Sciatic nerve (tissue), 2 donors: Measurements from ENCODE around the gene FGF14. TPM values are rescaled to one million over a fixed set of nuclear protein-coding genes. Genes with fewer than 3 reads are reported as not detected.

Experiments used
- ATAC-seq: fragments of 200-7000 bp; cut with Tn5 transposase; one replicate; pipeline ENCODE4 v1.9.1; 2020; ENCODE audit warnings: mild to moderate bottlenecking, moderate library complexity
- DNase-seq: peaks from one replicate; pipeline ENCODE4 v3.0.0-alpha.2; 2020; ENCODE audit warnings: low spot score
- intact Hi-C: fragments of 100-400 bp; cut with DNase I; formaldehyde crosslinking; loops from one replicate; pipeline ENCODE4 v1.14.2; 2022
- total RNA-seq: library from RNA; stranded (reverse); fragmentation: NEBNext Ultra II Directional; extraction: Animal tissue kit (Norgen Biotek cat#: 25700); gene quantifications from one replicate; pipeline ENCODE4 v1.2.1, GENCODE V29; 2021
- donor health status: DM: no; HTN: no; CAD: no.
- donor health status: DM: no; HTN: no; CAD: no.

The FGF14 gene
- total RNA-seq, 1 donor from 2014 or later = 1.4 TPM

GRCh38 chr13:102317593-102317992 is 84.3 kb downstream of the FGF14 start:
- intact Hi-C loops = no loop called here
- DNase-seq = peak; percentile 68
- ATAC-seq = peak; percentile 86

- ATAC-seq (no peak), DNase-seq (no peak)
- intact Hi-C loops = no loop called here
Measured at GRCh38 chr13:102316732-102317131, 85.1 kb downstream of the FGF14 start.

GRCh38 chr13:102312841-102313240 is 89.0 kb downstream of the FGF14 start:
- ATAC-seq = no peak
- DNase-seq = no peak
- intact Hi-C loops = no loop called here

- no peak for ATAC-seq
- no peak for DNase-seq
- intact Hi-C loops = no loop called here
Measured at GRCh38 chr13:102311901-102312300, 89.9 kb downstream of the FGF14 start.

- intact Hi-C loops = no loop called here
- DNase-seq (no peak), ATAC-seq (peak; percentile 41)
Measured at GRCh38 chr13:102311419-102311796, 90.4 kb downstream of the FGF14 start.

- ATAC-seq (peak; percentile 80), DNase-seq (no peak)
- intact Hi-C loops = no loop called here
Measured at GRCh38 chr13:102310691-102311418, 91.0 kb downstream of the FGF14 start.

DNA sequence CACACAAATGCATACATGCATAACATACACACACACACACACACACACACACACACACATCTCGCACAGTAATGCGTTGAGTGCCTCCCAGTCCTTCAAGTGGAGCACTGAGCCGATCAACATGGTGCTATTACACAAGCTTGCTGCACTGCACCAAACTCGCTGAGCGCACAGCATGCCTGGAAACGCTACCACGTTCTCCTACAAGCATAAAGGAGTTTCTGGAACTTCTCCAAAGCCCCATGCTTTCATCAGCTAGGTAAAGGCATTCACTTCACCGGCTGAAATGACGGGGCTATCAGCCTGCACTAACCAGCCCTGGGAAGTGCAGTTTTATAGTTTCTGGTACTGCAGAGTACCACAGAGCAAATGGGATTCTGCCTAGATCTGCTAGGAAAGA is 92.7 kb downstream of the FGF14 start:
- no peak for ATAC-seq
- intact Hi-C loops = no loop called here
- DNase-seq = no peak

GRCh38 chr13:102302534-102302933 is 99.3 kb downstream of the FGF14 start:
- intact Hi-C loops = no loop called here
- DNase-seq = no peak
- no peak for ATAC-seq

DNA sequence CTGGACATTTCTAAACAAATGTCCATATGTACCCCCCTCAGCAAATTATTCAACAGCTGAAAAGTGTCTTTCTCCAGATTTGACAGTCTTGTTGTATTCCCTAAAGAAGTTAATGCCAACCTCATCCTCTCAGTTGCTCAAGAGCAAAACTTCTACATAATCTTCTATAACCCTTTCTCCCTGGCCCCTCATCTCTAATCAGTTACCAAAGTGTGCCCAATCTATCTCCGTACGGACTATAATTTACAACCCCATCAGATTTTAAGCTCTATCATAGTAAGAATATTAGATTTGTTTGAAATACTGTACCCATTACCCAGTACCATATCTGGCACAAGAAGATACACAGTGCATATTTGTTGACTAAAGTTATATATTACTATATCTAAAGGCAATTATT is 101.5 kb downstream of the FGF14 start:
- no peak for DNase-seq
- ATAC-seq = no peak
- intact Hi-C loops = no loop called here

DNA sequence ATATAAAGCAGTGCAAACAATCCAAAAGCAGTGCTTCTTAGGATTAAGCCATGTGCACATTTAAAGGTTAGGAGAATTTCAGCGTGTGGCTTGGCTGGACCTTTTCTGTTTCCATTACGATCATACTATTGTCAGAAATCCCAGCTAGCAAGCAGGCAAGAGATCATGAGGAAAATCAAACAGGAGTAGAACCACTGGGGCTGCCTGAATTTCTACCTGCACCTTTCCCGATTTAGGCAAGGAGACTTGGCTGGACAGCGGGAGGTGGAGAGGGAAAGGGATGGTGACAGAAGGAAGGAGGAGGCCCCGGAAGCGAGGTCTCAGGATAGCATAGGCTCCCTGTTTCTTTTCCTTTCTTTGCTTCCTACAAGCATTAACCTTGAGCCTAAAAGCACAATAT is 102.5 kb downstream of the FGF14 start:
- intact Hi-C loops = no loop called here
- ATAC-seq = no peak

GRCh38 chr13:102298051-102298450 is 103.8 kb downstream of the FGF14 start:
- DNase-seq (no peak), ATAC-seq (no peak)
- intact Hi-C loops = no loop called here

More for the DNA sequence above, 102.5 kb downstream of the FGF14 start:
- DNase-seq = no peak

GRCh38 chr13:102295316-102296048 is 106.4 kb downstream of the FGF14 start:
- intact Hi-C loops = no loop called here
- peak; percentile 22 for ATAC-seq
- no peak for DNase-seq

GRCh38 chr13:102294407-102295018 is 107.3 kb downstream of the FGF14 start:
- intact Hi-C loops = no loop called here
- no peak for ATAC-seq
- no peak for DNase-seq

DNA sequence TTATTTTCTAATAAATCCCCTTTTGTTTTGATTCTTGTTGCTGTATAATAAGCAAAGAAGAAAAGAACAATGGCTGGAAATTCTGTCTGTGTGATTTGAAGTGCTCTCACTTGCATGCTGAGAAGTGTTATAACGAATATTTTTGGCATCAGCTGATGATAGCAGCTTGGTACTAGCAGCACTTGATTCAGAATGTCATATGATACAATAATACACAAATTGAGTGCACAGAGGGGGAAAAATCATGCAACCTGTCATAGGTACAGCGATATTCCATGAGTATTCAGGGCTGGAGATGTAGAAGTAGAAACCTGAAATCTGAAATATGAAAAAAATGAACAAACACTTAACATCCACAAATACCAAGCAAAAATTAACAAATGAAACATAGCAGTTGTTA is 108.1 kb downstream of the FGF14 start:
- DNase-seq (no peak), ATAC-seq (no peak)
- intact Hi-C loops = no loop called here

- intact Hi-C loops = no loop called here
- DNase-seq = no peak
- no peak for ATAC-seq
Measured at GRCh38 chr13:102291587-102292218, 110.1 kb downstream of the FGF14 start.

DNA sequence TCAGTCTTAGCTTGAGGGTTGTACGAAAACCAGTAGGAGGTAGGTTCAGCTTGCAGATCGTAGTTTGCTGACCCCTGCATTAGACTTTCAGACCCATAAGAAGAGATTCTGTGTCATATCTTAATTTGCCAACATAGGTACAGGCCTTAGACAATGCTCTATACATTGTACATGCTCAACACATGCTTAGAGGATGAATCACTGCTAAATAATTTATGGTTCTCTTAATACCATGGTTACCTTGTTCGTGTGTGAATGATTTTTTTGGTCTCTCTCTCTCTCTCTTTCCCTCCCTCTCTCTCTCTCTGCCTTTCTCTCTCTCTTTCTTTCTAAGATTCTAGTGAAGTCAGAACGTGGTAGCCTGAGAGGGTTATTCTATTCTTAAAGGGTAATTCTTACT is 112.2 kb downstream of the FGF14 start:
- DNase-seq = no peak
- intact Hi-C loops = no loop called here
- no peak for ATAC-seq

DNA sequence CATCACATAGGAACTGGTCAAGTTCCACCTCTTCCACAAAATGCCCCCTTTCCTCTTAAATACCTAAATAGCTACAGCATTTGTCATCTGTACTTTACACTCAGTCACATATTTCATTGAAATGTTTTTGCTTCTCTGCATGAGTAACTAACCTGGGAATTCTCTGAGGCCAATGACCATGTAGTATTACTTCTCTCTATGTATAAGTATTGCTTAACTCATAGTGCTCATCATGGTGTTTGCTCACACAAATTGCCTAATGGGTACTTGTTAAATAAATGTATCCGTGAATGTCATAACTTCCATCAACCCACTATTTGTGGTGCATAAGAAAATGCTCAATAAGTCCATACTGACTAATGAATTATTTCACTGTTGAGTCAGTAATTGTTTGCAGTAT is 115.5 kb downstream of the FGF14 start:
- no peak for ATAC-seq
- DNase-seq = no peak
- intact Hi-C loops = no loop called here

GRCh38 chr13:102280366-102280765 is 121.5 kb downstream of the FGF14 start:
- ATAC-seq (no peak), DNase-seq (no peak)
- intact Hi-C loops = no loop called here

DNA sequence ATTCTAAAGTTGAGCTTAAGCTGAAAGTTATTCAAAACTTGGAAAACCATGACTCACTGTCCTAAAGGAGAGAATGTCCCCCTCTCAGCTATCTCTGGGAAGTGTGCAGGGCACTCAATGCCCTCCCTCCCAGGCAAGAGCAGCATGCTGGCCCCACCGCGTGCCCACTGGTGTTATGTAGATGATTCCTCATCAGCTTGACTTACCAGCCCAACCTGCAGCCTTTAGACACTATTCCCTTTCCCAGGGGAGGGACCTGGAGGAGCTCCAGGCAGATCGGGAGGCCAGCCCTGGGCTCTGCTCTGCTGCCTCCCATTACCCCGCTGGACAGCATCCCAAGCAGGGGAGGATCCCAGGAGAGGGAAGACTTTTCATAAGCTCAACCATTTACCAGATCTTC is 124.6 kb downstream of the FGF14 start:
- intact Hi-C loops = no loop called here
- no peak for DNase-seq
- peak; percentile 68 for ATAC-seq

DNA sequence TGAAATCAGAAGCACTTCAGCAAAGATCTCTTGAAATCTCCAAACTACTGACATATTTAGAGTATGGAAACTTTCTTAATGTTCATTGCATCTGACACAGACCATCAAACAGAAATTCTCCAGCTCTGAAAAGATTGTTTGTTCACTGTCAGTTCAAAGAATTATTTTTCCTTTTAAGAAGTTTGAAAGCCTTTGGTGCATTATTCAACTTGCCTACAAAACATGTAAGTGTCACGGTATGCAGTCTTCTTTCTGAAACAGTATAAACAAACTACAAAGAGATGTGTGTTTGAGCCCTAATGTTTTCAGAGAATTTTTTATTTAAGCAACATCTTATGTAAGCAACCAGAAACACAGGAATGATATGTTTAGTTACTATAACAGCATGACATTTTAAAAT is 125.4 kb downstream of the FGF14 start:
- intact Hi-C loops = no loop called here

More for the DNA sequence above, 125.4 kb downstream of the FGF14 start:
- DNase-seq (no peak), ATAC-seq (no peak)
